Colon (tissue), 2 donors: ENCODE data around the gene CTF1.
"Not testable (repeated sequence)": the region's sequence is repeated elsewhere in the genome, so short reads cannot be mapped to it uniquely, and the experiment has no call there.

Experiments used
- FAIRE-seq: peaks from 2 replicates; lab custom pipeline; 2012; peaks lifted over from hg19 to GRCh38; lab: Jason Lieb, UNC
- donor health status: control.
- donor health status: control.

The CTF1 gene

DNA sequence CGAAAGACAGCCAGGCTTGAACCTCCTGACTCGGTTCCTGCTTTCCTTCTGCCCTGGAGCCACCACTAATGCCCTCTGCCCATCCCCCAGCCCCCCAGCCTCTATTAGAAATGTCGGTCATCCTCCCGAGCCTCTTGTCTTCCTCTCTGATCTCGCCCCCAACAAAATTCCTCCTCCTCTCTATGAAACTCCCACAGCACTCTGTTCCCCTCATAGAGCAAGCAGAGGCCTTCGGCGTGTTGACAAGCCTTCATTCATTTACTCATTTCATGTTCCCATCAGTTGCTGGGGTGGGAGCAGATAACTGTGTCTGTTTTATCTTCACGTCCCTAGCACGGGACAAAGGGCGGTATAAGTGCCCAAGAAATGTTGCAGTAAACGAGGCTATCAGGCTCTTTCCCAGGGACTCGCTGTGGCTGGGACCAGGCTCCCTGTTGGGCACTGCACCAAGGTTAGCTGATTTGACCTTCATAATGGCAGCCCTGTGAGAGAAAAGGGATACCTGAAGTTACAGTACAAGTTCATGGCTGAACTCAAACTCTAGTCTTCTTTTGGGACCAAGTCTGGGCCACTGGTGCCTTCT lies 34.7 kb downstream of the CTF1 start:
- FAIRE-seq = no peak

DNA sequence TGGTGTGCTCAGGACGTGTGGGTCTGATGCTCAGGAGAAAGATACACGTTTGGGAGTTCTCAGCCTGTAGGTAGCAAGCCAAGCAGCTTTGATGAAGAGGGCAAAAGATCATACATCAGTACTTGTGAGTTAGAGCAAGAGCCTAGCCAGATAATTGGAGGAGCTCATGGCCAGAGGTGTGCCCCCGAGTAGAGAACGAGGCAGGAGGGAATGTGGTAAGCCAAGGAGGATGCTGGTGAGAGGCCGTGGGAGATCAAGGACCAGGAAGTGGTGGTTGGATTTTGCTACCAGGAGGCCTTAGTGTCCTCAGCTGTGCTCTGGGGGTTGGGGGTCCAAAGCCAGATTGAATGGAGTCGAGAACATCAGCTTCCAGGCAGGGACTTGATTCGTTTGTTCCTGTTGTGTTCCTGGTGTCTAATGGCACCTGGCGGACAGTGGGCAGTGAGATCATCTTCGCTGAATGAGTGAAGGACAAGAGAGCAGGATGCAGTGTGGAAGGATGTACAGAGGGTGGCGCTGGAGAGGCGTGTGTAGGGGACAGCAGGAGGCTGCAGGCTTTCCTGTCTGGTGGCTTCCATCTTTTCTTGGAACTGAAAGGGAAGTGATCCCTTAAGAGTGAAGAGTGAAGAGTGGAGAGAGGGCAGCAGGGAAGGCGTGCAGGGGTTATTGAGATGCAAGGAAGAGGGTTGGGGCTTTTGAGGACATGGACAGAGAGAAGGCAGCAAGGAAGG lies 38.6 kb downstream of the CTF1 start:
- no peak for FAIRE-seq

DNA sequence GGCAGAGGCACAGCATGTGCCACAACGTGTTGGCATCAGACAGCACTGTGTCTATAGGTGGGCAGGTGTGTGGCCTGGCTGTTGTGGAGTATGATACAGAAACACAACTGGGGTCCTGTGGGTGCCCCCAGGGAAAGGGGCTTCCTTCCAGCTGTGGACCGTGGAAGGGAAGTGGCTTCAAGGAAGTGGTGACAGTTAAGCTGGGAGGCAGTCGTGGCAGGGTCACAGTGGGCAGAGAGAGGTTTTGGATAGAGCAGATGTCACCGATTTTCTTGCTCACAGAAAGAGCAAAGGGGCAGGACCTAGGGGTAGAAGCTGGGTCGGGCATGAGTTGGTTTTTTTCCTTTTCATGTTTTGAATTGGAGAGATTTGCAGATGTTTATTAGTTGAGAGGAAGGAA lies 41.3 kb downstream of the CTF1 start:
- no peak for FAIRE-seq

DNA sequence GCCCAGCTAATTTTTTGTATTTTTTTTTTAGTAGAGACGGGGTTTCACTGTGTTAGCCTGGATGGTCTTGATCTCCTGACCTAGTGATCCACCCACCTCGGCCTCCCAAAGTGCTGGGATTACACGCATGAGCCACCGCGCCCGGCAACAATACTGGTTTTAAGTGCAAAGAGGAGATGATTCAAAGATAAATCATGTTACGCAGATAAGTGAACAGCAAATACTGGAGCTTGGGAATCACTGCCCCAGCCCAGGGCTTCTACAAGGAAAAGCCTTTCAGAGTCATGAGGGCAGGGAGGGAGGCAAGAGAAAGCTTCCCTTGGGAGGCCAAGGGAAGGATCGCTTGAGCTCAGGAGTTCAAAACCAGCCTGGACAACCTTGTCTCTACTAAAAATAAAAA lies 43.2 kb downstream of the CTF1 start:
- FAIRE-seq = not testable (repeated sequence)

DNA sequence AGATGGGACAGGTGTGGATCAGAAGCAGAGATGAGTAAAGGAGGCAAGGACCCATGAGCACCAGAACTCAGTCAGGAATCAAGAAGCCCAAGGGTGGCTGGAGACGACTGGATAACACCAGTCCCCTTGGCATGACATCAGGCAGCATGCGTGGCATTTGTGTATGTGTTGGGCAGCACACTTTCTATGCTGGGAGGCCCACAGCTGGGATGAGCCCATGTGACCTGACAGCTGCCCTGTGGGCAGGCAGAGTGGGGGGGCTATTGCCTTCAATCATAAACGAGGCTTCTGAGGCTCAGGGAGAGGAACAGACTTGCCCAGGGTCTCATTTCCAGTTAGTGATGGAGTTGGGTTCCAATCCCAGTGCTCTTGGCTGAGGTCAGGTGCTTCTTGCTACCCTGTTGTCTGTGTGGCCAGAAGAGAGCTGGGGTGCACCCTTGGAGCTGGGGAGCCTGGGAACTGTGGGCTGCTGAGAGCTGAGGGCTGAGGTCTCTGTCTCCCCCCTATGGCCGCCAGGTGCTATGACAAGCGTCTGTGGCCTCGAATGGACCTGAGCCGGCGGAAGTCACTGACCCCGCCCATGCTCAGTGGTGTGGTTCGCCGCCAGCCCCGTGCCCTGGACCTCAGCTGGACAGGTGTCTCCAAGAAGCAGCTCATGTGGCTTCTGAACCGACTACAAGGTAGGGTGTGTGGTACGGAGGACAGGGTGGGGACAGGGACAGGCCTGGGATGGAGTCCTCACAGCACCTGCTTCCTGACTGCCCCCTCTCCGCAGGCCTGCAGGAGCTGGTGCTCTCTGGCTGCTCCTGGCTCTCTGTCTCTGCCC lies 45.4 kb downstream of the CTF1 start:
- FAIRE-seq = no peak

DNA sequence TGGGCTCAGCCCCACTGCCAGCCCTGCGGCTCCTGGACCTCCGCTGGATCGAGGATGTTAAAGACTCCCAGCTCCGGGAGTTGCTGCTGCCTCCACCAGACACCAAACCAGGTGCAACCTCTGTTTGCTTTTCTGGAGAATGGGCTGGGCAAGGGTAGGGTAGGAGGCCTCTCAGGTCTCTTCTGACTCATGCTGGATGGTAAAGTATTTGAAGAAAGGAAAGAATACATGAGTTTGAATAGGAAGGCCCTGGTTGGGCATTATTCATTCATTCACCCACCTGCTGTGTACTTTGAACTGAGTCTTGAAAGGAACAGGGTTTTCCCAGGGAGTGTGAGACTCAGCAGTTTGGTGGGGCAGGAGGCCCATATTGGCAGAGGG lies 46.0 kb downstream of the CTF1 start:
- no peak for FAIRE-seq

DNA sequence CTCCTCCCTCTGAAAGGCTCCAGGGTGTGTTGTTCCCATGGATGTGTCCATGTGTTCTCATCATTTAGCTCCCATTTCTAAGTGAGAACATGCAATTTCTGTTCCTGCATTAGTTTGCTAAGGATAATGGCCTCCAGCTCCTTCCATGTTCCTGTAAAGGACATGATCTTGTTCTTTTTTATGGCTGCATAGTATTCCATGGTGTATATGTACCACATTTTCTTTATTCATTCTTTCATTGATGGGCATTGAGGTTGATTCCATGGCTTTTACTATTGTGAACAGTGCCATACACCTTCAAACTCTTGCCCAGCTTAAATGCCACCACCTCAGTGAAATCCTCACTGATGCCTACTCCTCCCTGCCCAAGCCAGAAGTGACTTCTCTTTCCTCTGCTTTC lies 47.9 kb downstream of the CTF1 start:
- no peak for FAIRE-seq

DNA sequence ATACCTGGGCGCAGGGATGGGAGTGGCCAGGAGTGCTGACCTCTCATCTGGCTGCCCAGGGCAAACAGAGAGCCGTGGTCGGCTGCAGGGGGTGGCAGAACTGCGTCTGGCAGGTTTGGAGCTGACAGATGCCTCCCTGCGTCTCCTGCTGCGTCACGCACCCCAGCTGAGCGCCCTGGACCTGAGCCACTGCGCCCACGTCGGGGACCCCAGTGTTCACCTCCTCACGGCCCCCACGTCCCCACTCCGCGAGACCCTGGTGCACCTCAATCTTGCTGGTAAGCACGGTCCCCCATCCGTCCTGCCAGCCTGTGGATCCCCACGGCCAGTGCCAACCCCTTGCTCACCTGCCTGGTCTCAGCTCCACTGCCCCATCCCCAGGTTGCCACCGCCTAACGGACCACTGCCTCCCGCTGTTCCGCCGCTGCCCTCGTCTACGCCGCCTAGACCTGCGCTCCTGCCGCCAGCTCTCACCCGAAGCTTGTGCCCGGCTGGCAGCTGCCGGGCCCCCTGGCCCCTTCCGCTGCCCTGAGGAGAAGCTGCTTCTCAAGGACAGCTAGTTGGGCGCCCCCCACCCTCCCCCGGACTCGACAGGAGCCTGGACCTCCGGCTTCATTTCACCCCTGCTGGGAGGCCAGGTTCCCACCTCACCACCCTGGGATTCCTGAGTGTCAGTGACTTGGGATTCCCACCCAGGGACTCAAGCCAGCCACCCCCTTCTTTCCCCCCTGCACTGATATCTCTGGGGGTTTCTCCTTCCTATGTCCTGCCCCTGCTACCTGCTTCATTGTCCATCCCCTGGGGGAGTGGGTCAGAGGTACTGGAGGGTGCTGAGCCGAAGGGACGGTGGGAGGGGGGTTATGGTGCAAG lies 50.5 kb downstream of the CTF1 start:
- FAIRE-seq = no peak

DNA sequence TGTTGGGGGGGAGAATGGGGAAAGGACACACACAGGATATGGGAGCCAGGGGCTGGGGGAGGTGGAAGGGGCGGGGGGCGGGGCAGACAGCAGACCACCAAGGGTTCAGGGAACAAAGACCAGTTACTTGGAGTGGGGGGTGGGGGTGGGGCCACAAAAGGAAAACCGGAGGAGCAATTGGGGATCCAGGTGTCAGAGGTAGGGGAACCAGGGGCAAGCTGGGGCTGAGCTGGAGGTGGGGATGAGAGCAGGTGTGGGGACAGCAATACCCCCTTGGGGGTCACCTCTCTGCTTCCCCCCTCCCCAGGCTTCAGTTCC lies 51.1 kb downstream of the CTF1 start:
- no peak for FAIRE-seq

DNA sequence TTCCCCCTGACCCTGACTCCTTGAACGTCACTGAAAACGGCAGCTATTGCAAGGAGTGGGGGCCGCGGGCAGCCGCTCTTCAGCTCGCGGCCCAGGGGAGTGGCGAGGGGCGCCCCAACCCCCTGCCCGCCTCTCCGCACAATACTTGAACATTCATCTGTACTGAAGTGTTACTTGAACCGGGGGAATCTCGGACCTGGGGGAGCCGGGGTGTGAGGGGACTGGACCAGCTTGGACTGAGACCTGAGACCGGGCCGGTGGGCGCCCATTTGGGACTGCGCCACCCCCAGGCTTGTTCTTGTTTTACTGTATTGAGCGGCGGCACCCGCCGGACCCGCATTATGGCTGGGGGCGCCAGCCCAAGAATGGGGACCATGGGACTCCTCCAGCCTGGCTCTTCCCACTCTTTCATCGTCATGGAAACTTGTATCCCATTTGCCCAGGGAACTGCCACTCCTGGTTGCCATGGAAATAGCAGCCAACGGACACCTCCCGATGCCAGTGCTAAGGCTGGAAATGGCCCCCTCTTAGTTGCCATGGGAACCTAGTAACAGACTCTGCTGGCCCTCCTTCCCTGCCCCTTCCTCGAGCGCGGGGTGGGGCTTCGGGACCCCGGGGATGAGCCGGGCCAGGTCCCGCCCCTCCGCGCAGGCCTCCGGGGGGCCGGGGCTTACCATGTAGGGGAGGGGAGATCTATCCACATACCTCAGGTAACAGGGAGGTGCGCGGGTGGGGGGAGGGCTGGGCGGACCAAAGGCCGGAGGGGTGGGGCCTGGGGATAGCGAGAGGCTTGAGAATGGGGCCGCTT lies 51.6 kb downstream of the CTF1 start:
- FAIRE-seq = no peak

DNA sequence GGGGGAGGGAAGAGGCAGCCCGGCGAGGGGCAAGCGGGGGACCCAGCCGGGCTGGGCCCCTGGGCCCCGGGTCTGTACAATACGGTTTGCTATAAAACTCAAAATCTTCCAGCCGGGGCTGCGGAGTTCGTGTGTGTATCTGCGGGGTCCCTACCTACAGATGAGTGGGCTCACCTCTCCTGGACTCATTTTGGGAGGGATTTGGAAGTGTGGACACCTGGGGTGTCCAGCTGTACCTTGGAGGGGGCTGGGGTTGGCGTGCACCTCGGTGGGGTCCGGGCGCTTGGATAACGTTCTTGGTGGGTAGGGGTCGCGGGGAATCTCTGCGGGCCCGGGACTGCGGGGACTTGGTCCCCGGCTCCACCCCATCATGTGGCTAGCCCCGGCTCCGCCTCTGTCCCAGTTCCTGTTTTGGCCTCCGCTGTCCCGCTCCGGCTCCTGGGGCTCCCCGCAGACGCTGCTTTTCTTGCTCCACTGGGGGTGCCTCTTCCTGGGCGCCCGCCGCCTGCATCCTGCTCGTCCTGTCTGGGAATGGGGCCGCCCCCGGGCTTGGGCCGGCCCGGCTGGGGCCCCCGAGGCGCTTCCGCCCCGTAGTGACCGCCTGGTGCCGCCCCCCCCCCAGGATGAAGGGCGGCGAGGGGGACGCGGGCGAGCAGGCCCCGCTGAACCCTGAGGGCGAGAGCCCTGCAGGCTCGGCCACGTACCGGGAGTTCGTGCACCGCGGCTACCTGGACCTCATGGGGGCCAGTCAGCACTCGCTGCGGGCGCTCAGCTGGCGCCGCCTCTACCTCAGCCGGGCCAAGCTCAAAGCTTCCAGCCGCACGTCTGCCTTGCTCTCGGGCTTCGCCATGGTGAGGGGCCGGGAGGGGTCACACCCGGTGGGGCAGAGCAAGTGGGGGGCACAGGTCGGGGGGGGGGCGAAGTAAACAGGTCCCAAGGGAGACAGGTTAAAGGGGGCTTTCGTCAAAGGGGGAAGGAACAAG lies 52.5 kb downstream of the CTF1 start, which contains the start of gene ORAI3:
ORAI3 (plus strand) TSS at position 402 of the 983 bp plus-strand sequence; CDS start at position 624, 222 bp downstream.
- no peak for FAIRE-seq

DNA sequence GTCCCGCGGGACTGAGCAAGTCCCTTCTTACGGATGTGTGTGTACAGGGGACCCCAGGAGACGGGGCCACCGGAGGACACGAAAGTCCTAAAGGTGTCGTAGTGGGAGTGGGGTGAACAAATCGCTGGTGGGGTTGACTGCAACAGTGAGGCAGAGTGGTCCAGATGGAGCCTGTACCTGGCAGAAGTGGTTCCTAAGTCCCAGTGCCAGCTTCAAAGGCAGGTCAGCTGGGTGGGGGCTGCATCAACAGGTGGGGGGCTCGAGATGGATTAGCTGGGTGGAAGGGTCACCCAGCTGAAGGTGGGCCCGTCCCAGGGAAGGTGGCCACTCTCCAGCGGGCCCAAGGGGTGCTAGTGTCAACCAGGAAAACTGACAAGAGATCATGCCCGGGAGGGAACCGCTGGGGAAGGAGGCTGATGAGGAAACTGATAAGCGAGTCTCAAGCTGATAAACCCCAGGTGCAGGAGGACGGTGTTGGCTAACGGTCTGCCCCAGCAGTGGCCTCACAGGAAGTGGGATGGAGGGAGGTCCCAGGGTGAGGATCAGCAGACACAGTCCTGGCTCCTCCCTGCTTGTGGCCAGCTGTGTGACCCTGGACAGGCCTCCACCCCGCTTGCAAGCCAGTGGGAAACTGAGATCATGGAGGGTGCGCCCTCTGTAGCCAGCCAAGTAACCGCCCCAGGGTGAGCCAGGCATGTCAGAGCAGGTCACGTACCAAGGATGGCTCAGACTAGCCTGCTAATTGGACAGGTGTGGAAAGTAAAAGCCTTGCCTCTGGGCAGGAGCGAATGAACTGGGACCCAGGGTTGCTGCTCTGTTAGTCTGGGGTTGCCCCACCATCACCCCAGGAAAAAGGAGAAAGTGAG lies 53.5 kb downstream of the CTF1 start:
- FAIRE-seq = no peak

DNA sequence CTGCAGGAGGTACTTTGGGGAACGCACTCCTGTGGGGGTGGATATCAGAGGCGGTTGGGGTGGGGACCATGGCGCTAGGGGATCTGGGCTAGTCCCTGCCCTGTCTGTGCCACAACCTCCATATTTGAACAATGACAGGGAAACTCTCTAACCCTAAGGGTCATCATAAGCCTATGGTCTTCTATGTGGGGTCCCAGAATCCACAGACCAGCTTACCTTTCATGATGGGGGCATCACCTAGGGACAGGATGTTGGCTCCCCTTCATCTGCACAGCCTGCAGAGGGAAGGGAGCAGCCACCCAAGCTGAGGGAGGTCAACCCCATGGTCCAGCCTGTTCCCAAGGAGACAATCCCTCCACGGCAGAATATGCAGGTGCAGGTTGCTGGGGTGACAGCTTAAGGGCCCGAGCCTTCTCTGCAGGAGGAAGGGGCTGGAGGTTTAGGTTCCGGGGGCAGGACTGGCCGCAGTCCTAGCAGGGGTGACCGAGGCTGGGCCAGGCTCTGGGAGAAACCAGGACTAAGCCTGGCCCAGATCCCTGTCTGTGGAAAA lies 54.2 kb downstream of the CTF1 start:
- FAIRE-seq = no peak

DNA sequence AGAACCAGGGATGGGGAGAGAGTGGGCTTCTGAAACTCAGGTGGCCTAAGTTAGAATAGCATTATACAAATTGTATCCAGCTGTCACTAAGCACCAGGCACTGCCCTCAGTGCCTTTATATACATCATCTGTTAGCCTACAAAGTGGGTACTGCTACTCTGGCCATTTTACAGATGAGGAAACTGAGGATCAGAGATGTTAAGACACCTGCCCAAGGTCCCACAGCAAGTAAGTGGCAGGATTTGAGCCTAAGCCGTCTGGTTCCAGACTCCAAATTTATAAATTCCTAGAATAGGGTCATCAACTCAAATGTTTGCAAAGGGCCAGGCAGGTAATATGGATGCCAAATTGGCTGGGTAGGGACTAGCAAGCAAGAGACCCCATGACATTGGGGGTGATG lies 54.8 kb downstream of the CTF1 start:
- no peak for FAIRE-seq

DNA sequence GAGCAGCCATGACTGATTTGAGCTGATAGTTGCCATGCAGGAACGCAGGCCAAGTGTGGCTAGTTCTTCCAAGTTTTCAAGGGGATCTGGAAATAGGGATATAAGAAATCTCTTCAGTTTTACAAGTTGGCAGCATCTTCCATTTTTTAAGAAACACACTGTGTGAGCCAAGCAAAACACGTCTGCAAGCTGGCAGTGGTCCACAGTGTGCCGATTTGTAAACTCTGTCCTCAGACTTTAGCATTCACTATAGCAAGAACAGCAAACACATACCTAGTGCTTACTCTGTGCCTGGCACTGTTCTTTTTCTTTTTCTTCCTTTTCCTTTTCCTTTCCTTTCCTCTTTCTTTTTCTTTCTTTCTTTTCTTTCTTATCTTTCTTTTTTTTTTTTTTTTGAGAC lies 55.3 kb downstream of the CTF1 start:
- no peak for FAIRE-seq

DNA sequence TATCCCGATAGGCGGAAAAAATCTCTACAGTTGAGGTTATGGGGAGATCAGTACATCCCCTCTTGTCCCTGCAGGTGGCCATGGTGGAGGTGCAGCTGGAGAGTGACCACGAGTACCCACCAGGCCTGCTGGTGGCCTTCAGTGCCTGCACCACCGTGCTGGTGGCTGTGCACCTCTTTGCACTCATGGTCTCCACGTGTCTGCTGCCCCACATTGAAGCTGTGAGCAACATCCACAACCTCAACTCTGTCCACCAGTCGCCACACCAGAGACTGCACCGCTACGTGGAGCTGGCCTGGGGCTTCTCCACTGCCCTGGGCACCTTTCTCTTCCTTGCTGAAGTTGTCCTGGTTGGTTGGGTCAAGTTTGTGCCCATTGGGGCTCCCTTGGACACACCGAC lies 56.7 kb downstream of the CTF1 start:
- no peak for FAIRE-seq
